HepG2 (cell line): ENCODE data around the gene FDPS. TPM values are rescaled to one million over a fixed set of nuclear protein-coding genes. Genes with fewer than 3 reads are reported as not detected.

ENCODE experiments used
- FOSL2 ChIP-seq: sonication (generic); formaldehyde crosslinking; IDR thresholded peaks from 2 replicates; pipeline ENCODE4 v1.4.0; 2020; ENCODE audit warnings: missing genetic modification reagents
- HMGA1 ChIP-seq: sonication (generic); formaldehyde crosslinking; conservative IDR thresholded peaks from 2 replicates; pipeline ENCODE4 v1.4.0; 2020; ENCODE audit warnings: missing genetic modification reagents
- HNRNPLL ChIP-seq: fragments of 200-400 bp; formaldehyde crosslinking; IDR thresholded peaks from 2 replicates; pipeline ENCODE4 v1.6.1; 2017; ENCODE audit warnings: mild to moderate bottlenecking, low read depth, low read length; ENCODE audit not compliant: poor library complexity, severe bottlenecking
- HOXA5 ChIP-seq: sonication (generic); formaldehyde crosslinking; IDR thresholded peaks from 2 replicates; pipeline ENCODE4 v1.4.0; 2020; ENCODE audit warnings: missing genetic modification reagents
- KDM2A ChIP-seq: sonication (generic); formaldehyde crosslinking; IDR thresholded peaks from 2 replicates; pipeline ENCODE4 v1.4.0; 2020; ENCODE audit warnings: low read depth, missing genetic modification reagents, borderline replicate concordance
- KLF12 ChIP-seq: sonication (generic); formaldehyde crosslinking; IDR thresholded peaks from 2 replicates; pipeline ENCODE4 v1.4.0; 2020; ENCODE audit warnings: missing genetic modification reagents, borderline replicate concordance
- RXRA ChIP-seq: sonication (generic); formaldehyde crosslinking; IDR thresholded peaks from 2 replicates; pipeline ENCODE4 v1.5.1; 2020; ENCODE audit warnings: missing genetic modification reagents
- SMYD3 ChIP-seq: sonication (generic); formaldehyde crosslinking; IDR thresholded peaks from 2 replicates; pipeline ENCODE4 v1.8.1; 2023; ENCODE audit warnings: mild to moderate bottlenecking, missing genetic modification reagents
- SP140L ChIP-seq: sonication (generic); formaldehyde crosslinking; IDR thresholded peaks from 2 replicates; pipeline ENCODE4 v1.4.0; 2020; ENCODE audit warnings: missing genetic modification reagents, borderline replicate concordance
- ZBTB3 ChIP-seq: sonication (generic); formaldehyde crosslinking; IDR thresholded peaks from 2 replicates; pipeline ENCODE4 v1.4.0; 2020; ENCODE audit warnings: low read depth, mild to moderate bottlenecking, moderate library complexity, missing genetic modification reagents, borderline replicate concordance
- ZMYM3 ChIP-seq: sonication (generic); formaldehyde crosslinking; IDR thresholded peaks from 2 replicates; pipeline ENCODE4 v1.5.1; 2020; ENCODE audit warnings: mild to moderate bottlenecking, missing genetic modification reagents
- ZNF10 ChIP-seq: sonication (generic); formaldehyde crosslinking; IDR thresholded peaks from 2 replicates; pipeline ENCODE4 v1.4.0; 2020; ENCODE audit warnings: mild to moderate bottlenecking, low read depth, missing genetic modification reagents, borderline replicate concordance
- ZNF343 ChIP-seq: sonication (generic); formaldehyde crosslinking; IDR thresholded peaks from 2 replicates; pipeline ENCODE4 v1.4.0; 2020; ENCODE audit warnings: mild to moderate bottlenecking, missing genetic modification reagents
- ZNF569 ChIP-seq: sonication (generic); formaldehyde crosslinking; IDR thresholded peaks from 2 replicates; pipeline ENCODE4 v1.5.0; 2020; ENCODE audit warnings: mild to moderate bottlenecking, missing genetic modification reagents, moderate library complexity, borderline replicate concordance
- ZNF670 ChIP-seq: sonication (generic); formaldehyde crosslinking; IDR thresholded peaks from 2 replicates; pipeline ENCODE4 v1.8.0; 2022; ENCODE audit warnings: mild to moderate bottlenecking, missing genetic modification reagents, borderline replicate concordance
- polyA plus RNA-seq, 8 experiments: library from polyadenylated mRNA; depleted of rRNA in 3 of 8; stranded (reverse) in 7 of 8; unstranded in 1 of 8; fragments of >200 nt; fragmentation: Illumina TruSeq in 4 of 8; extraction: Trizol in 4 of 8; gene quantifications; 2 replicates each; pipeline versions ENCODE4 v1.2.1 to v1.2.3, GENCODE V29; 2011 to 2016; ENCODE audit warnings: low read depth in 4 of 8, missing spikeins in 1 of 8, mixed read lengths in 1 of 8; ENCODE audit not compliant: insufficient read depth in 1 of 8
- total RNA-seq, 5 experiments: library from RNA; depleted of rRNA; stranded (reverse); fragments of >200 nt; fragmentation: Illumina TruSeq; extraction: Trizol; gene quantifications; 2 replicates each; pipeline ENCODE4 v1.2.3, GENCODE V29; 2016; ENCODE audit warnings: low read depth in 1 of 5
- TF ChIP-seq, protein P1 (sequence below): sonication (generic); formaldehyde crosslinking; IDR thresholded peaks from 2 replicates; pipeline ENCODE4 v1.9.0; 2021; ENCODE audit warnings: mild to moderate bottlenecking, missing genetic modification reagents
- TF ChIP-seq, protein P2 (sequence below): sonication (generic); formaldehyde crosslinking; IDR thresholded peaks from 2 replicates; pipeline ENCODE4 v1.9.0; 2021; ENCODE audit warnings: missing genetic modification reagents, mild to moderate bottlenecking, borderline replicate concordance
- TF ChIP-seq, protein P3 (sequence below): sonication (generic); formaldehyde crosslinking; IDR thresholded peaks from 2 replicates; pipeline ENCODE4 v1.5.0; 2020; ENCODE audit warnings: missing genetic modification reagents

The FDPS gene
- total and polyA plus RNA-seq, 2 of the 13 experiments (the other 11 are each of a cell fraction or from before 2014, with no cell fraction given), result 264 to 519 TPM

DNA sequence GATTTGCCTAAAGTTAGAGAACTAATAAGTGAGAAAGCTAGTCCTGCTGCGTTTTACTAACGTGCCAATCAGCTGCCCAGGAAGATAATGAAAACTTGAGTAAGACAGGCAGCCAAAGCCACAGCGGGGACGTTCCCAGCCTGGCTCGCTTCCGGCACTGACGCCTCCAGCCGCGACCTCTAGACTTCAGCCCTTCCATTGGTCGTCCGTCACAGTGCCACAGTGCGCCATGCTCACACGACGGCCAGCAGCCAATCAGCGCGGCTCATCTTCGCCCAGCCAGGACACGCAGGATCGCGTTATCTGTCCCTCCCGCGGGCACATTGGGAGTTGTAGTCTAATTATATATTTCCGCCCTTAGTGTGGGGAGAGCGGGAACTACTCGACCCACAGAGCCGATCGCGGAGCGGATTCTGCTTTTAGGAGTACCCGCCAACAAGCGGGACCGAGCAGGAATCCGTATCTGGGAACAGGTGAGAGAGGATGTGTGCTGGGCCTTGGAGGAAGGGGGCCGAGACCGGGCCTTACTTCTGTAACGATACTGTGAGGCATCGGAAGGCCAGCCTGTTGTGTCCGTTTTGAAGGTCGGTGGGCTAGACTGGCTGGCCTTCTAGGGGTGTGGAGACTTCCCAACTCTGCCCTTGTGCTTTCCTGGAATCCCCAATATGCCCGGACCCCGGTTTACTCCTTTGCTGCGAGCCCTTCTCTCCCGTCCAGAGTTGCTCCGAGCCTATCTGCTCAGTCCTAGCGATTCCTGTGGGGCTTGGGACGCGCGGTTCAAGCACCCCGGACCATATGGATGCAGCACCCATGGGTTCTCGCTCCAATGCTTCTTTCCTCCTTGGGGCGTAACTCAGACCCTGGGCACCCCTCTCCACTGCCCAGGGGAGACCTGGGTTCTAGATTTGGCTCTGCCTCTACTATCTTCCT is at the start of gene FDPS (continued):
- TF ChIP-seq KLF12, result peak; percentile 72
- TF ChIP-seq ZBTB3 (CRISPR knock-in tag), result no peak
- TF ChIP-seq, protein P1, sequence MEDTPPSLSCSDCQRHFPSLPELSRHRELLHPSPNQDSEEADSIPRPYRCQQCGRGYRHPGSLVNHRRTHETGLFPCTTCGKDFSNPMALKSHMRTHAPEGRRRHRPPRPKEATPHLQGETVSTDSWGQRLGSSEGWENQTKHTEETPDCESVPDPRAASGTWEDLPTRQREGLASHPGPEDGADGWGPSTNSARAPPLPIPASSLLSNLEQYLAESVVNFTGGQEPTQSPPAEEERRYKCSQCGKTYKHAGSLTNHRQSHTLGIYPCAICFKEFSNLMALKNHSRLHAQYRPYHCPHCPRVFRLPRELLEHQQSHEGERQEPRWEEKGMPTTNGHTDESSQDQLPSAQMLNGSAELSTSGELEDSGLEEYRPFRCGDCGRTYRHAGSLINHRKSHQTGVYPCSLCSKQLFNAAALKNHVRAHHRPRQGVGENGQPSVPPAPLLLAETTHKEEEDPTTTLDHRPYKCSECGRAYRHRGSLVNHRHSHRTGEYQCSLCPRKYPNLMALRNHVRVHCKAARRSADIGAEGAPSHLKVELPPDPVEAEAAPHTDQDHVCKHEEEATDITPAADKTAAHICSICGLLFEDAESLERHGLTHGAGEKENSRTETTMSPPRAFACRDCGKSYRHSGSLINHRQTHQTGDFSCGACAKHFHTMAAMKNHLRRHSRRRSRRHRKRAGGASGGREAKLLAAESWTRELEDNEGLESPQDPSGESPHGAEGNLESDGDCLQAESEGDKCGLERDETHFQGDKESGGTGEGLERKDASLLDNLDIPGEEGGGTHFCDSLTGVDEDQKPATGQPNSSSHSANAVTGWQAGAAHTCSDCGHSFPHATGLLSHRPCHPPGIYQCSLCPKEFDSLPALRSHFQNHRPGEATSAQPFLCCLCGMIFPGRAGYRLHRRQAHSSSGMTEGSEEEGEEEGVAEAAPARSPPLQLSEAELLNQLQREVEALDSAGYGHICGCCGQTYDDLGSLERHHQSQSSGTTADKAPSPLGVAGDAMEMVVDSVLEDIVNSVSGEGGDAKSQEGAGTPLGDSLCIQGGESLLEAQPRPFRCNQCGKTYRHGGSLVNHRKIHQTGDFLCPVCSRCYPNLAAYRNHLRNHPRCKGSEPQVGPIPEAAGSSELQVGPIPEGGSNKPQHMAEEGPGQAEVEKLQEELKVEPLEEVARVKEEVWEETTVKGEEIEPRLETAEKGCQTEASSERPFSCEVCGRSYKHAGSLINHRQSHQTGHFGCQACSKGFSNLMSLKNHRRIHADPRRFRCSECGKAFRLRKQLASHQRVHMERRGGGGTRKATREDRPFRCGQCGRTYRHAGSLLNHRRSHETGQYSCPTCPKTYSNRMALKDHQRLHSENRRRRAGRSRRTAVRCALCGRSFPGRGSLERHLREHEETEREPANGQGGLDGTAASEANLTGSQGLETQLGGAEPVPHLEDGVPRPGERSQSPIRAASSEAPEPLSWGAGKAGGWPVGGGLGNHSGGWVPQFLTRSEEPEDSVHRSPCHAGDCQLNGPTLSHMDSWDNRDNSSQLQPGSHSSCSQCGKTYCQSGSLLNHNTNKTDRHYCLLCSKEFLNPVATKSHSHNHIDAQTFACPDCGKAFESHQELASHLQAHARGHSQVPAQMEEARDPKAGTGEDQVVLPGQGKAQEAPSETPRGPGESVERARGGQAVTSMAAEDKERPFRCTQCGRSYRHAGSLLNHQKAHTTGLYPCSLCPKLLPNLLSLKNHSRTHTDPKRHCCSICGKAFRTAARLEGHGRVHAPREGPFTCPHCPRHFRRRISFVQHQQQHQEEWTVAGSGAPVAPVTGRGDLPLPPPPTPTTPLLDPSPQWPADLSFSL (CRISPR knock-in tag), result no peak
- TF ChIP-seq RXRA (CRISPR knock-in tag), result 0 out of 2 replicates have a peak, but pooled peaks have one; percentile 31
- TF ChIP-seq, protein P2, sequence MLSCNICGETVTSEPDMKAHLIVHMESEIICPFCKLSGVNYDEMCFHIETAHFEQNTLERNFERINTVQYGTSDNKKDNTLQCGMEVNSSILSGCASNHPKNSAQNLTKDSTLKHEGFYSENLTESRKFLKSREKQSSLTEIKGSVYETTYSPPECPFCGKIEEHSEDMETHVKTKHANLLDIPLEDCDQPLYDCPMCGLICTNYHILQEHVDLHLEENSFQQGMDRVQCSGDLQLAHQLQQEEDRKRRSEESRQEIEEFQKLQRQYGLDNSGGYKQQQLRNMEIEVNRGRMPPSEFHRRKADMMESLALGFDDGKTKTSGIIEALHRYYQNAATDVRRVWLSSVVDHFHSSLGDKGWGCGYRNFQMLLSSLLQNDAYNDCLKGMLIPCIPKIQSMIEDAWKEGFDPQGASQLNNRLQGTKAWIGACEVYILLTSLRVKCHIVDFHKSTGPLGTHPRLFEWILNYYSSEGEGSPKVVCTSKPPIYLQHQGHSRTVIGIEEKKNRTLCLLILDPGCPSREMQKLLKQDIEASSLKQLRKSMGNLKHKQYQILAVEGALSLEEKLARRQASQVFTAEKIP (CRISPR knock-in tag), result no peak
- peak; percentile 52; the same call in 1 of the 2 replicates for TF ChIP-seq HOXA5 (CRISPR knock-in tag)
- TF ChIP-seq FOSL2 (CRISPR knock-in tag), result 0 out of 2 replicates have a peak, but pooled peaks have one; percentile 29
- TF ChIP-seq ZNF670, result no peak; the same call in 1 of the 2 replicates
- no peak for TF ChIP-seq ZNF569 (CRISPR knock-in tag)
- no peak for TF ChIP-seq SP140L (CRISPR knock-in tag)
- TF ChIP-seq, protein P3, sequence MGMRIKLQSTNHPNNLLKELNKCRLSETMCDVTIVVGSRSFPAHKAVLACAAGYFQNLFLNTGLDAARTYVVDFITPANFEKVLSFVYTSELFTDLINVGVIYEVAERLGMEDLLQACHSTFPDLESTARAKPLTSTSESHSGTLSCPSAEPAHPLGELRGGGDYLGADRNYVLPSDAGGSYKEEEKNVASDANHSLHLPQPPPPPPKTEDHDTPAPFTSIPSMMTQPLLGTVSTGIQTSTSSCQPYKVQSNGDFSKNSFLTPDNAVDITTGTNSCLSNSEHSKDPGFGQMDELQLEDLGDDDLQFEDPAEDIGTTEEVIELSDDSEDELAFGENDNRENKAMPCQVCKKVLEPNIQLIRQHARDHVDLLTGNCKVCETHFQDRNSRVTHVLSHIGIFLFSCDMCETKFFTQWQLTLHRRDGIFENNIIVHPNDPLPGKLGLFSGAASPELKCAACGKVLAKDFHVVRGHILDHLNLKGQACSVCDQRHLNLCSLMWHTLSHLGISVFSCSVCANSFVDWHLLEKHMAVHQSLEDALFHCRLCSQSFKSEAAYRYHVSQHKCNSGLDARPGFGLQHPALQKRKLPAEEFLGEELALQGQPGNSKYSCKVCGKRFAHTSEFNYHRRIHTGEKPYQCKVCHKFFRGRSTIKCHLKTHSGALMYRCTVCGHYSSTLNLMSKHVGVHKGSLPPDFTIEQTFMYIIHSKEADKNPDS (CRISPR knock-in tag), result no peak
- TF ChIP-seq ZMYM3, result no peak
- peak; percentile 59 for TF ChIP-seq HNRNPLL
- no peak for TF ChIP-seq ZNF10 (CRISPR knock-in tag)
- TF ChIP-seq KDM2A (CRISPR knock-in tag), result peak; percentile 91
- TF ChIP-seq HMGA1 (CRISPR knock-in tag), result no peak
- 0 out of 2 replicates have a peak, but pooled peaks have one; percentile 61 for TF ChIP-seq ZNF343 (CRISPR knock-in tag)
- no peak for TF ChIP-seq SMYD3 (CRISPR knock-in tag)
